ENCODE data around the gene IMPACT. TPM values are rescaled to one million over a fixed set of nuclear protein-coding genes. Genes with fewer than 3 reads are reported as not detected.

The IMPACT gene
- total and polyA plus RNA-seq, 2 of the 4 experiments (the other 2 are of a cell fraction) = 11.8 to 13.8 TPM

GRCh38 chr18:24491927-24492834, 65.7 kb downstream of the IMPACT start:
- H3K9ac ChIP-seq (ENCODE audit: low read depth, low read length) = no peak overlapping the region
- H2AFZ ChIP-seq (replicated peaks; ENCODE audit: low read length, poor library complexity) = no peak overlapping the region
- H3K36me3 ChIP-seq (ENCODE audit: control insufficient read depth, insufficient read depth, low read length) = no peaks in the 10 kb centered on the region
- H2BK15ac ChIP-seq (ENCODE audit: low read depth, low read length) = no peak overlapping the region
- POLR2A ChIA-PET (ENCODE audit: unreplicated experiment) = interaction anchor here (0.6 to 0.7 kb wide), 3 partner anchors 12 to 162 kb away, joined by 3 to 18 read pairs (median 3); no protein-coding TSS in a partner anchor
- H4K5ac ChIP-seq (ENCODE audit: low read depth, low read length) = no peak overlapping the region
- dilution Hi-C loops (cut with HindIII; ENCODE audit: low sequenced_read_pairs, unreplicated experiment) = no loop called here
- TF ChIP-seq RAD21 (IDR thresholded peaks at IDR 0.05; ENCODE audit: low read length) (no peak), CHD1 (IDR thresholded peaks at IDR 0.05; ENCODE audit: low read depth, low read length) (no peak), CEBPB (IDR thresholded peaks at IDR 0.05; ENCODE audit: low read depth, low read length) (no peak), RFX5 (IDR thresholded peaks at IDR 0.05; ENCODE audit: low read depth, low read length) (no peak), MAFK (IDR thresholded peaks at IDR 0.05; ENCODE audit: low read depth, low read length) (no peak), MAZ (IDR thresholded peaks at IDR 0.05; ENCODE audit: borderline replicate concordance, low read depth, low read length) (no peak)
- TF ChIP-seq, protein P1, sequence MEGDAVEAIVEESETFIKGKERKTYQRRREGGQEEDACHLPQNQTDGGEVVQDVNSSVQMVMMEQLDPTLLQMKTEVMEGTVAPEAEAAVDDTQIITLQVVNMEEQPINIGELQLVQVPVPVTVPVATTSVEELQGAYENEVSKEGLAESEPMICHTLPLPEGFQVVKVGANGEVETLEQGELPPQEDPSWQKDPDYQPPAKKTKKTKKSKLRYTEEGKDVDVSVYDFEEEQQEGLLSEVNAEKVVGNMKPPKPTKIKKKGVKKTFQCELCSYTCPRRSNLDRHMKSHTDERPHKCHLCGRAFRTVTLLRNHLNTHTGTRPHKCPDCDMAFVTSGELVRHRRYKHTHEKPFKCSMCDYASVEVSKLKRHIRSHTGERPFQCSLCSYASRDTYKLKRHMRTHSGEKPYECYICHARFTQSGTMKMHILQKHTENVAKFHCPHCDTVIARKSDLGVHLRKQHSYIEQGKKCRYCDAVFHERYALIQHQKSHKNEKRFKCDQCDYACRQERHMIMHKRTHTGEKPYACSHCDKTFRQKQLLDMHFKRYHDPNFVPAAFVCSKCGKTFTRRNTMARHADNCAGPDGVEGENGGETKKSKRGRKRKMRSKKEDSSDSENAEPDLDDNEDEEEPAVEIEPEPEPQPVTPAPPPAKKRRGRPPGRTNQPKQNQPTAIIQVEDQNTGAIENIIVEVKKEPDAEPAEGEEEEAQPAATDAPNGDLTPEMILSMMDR (conservative IDR thresholded peaks at IDR 0.05; ENCODE audit: low read depth, low read length) = no peak
- no peak overlapping the region for H3K4me2 ChIP-seq (ENCODE audit: low read depth, low read length)
- no peak overlapping the region for H2AK9ac ChIP-seq (replicated peaks; ENCODE audit: low read depth, low read length, poor library complexity)
- no peak overlapping the region for H2BK20ac ChIP-seq (ENCODE audit: low read depth, low read length)
- no peaks in the 10 kb centered on the region for H4K20me1 ChIP-seq (ENCODE audit: insufficient read depth, low read length)
- H3K4me1 ChIP-seq (ENCODE audit: control insufficient read depth, insufficient read depth, low read length) = peaks cover 6% of the 10 kb centered on the region
- peaks cover 6% of the 10 kb centered on the region for H3K27me3 ChIP-seq (ENCODE audit: control insufficient read depth, insufficient read depth, low read length)
- BruUV-seq (replicated peaks) = no TSS peak
- WGBS, 2 experiments (ENCODE audit: extremely low coverage in 2 of 2, insufficient read length in 1 of 2) = 77% methylated on average over 11 of the region's 21 CpGs; no CpG with 5 or more reads in 1 of the 2 experiments
- H3K27ac ChIP-seq (ENCODE audit: insufficient read depth, low read length) = no peak overlapping the region
- no peak for DNase-seq
- H3K23ac ChIP-seq (ENCODE audit: low read depth, low read length) = no peak overlapping the region
- CTCF ChIA-PET = interaction anchor here (1.1 kb wide), 1 partner anchor 235 kb away, joined by 3 read pairs; no protein-coding TSS in a partner anchor
- H2BK5ac ChIP-seq (ENCODE audit: low read depth, low read length, poor library complexity, severe bottlenecking) = no peak overlapping the region
- H3K4ac ChIP-seq (ENCODE audit: low read depth, low read length) = no peak overlapping the region
- H4K91ac ChIP-seq (ENCODE audit: insufficient read depth, low read depth, low read length) = no peak overlapping the region
- intact Hi-C loops (cut with micrococcal nuclease) = no loop called here
- 0 out of 2 replicates have a peak, but pooled peaks cover 3% of the 10 kb centered on the region for H3K9me1 ChIP-seq (ENCODE audit: insufficient read depth, low read length)
- H2AK5ac ChIP-seq (ENCODE audit: low read depth, low read length) = no peak overlapping the region
- no peak overlapping the region for H3K56ac ChIP-seq (ENCODE audit: extremely low read depth, insufficient read depth, low read length)
- no peak overlapping the region for H3K14ac ChIP-seq (replicated peaks; ENCODE audit: low read depth, low read length)
- no peak overlapping the region for H4K8ac ChIP-seq (ENCODE audit: low read depth in 2 of 2, low read length in 2 of 2)
- in situ Hi-C loops (cut with MboI; ENCODE audit: low sequenced_read_pairs) = no loop called here
- no peak for ATAC-seq (ENCODE audit: low read depth)
- H3K9me3 ChIP-seq (ENCODE audit: control insufficient read depth, insufficient read depth, low read length) = peaks cover 2% of the 10 kb centered on the region; the same call in 1 of the 2 replicates
- no peak overlapping the region for H3K18ac ChIP-seq (ENCODE audit: low read depth, low read length)
- H3K4me3 ChIP-seq (ENCODE audit: insufficient read depth, low read depth, low read length) = no peak overlapping the region
- H2BK120ac ChIP-seq (ENCODE audit: low read depth, low read length) = no peak overlapping the region
- no peaks in the 10 kb centered on the region for H3K79me1 ChIP-seq (ENCODE audit: low read depth in 1 of 2, low read length in 2 of 2)
